ENCODE data around the gene CDC42EP1.
A peak's percentile ranks its signal among the peaks of the same experiment; 100 is the strongest.

CDC42EP1 gene

GRCh38 chr22:37560608-37561211 is 430 bp downstream of the CDC42EP1 start:
- no peak for DNase-seq (ENCODE audit: low spot score)

GRCh38 chr22:37561212-37562048 is 1.1 kb downstream of the CDC42EP1 start:
- DNase-seq (ENCODE audit: low spot score), result peak; percentile 49

- DNase-seq (ENCODE audit: low spot score), result no peak
Measured at GRCh38 chr22:37562049-37562875, 2.0 kb downstream of the CDC42EP1 start.

GRCh38 chr22:37563153-37564081 is 3.1 kb downstream of the CDC42EP1 start:
- DNase-seq (ENCODE audit: low spot score), result no peak

GRCh38 chr22:37564111-37564711 is 3.9 kb downstream of the CDC42EP1 start:
- no peak for DNase-seq (ENCODE audit: low spot score)

GRCh38 chr22:37565830-37566229 is 5.5 kb downstream of the CDC42EP1 start:
- DNase-seq (ENCODE audit: low spot score), result no peak

- DNase-seq (ENCODE audit: low spot score), result no peak
Measured at GRCh38 chr22:37566329-37566837, 6.1 kb downstream of the CDC42EP1 start.

- peak; percentile 77 for DNase-seq (ENCODE audit: low spot score)
Measured at GRCh38 chr22:37566903-37567798, 6.9 kb downstream of the CDC42EP1 start.

- no peak for DNase-seq (ENCODE audit: low spot score)
Measured at GRCh38 chr22:37568012-37568411, 7.7 kb downstream of the CDC42EP1 start.

- no peak for DNase-seq (ENCODE audit: low spot score)
Measured at GRCh38 chr22:37568448-37569008, 8.2 kb downstream of the CDC42EP1 start.

GRCh38 chr22:37569009-37569920 is 9.0 kb downstream of the CDC42EP1 start:
- no peak for DNase-seq (ENCODE audit: low spot score)

GRCh38 chr22:37569921-37570660 is 9.8 kb downstream of the CDC42EP1 start:
- no peak for DNase-seq (ENCODE audit: low spot score)

- no peak for DNase-seq (ENCODE audit: low spot score)
Measured at GRCh38 chr22:37570661-37570976, 10.3 kb downstream of the CDC42EP1 start.

- no peak for DNase-seq (ENCODE audit: low spot score)
Measured at GRCh38 chr22:37571258-37571991, 11.1 kb downstream of the CDC42EP1 start.

- no peak for DNase-seq (ENCODE audit: low spot score)
Measured at GRCh38 chr22:37571992-37572373, 11.7 kb downstream of the CDC42EP1 start.

GRCh38 chr22:37575490-37576003 is 15.3 kb downstream of the CDC42EP1 start:
- no peak for DNase-seq (ENCODE audit: low spot score)

- no peak for DNase-seq (ENCODE audit: low spot score)
Measured at GRCh38 chr22:37578002-37578401, 17.7 kb downstream of the CDC42EP1 start.

All from hematopoietic multipotent progenitor cell treated with erythropoietin and hydrocortisone succinate and interleukin-3 and kit ligand, for 17 days (in vitro differentiated cells).